Effector memory CD4-positive, alpha-beta T cell (primary cell): ENCODE results near the gene ATP8A2.

Experiments
- DNase-seq, 3 donors: peaks; one replicate each; pipeline ENCODE4 v3.0.0-alpha.2; 2020
- H3K27ac ChIP-seq: 2 replicates; pipeline ENCODE4 v1.7.0; 2013; ENCODE audit warnings: mild to moderate bottlenecking, low read length, moderate library complexity; ENCODE audit not compliant: insufficient read depth, poor library complexity, severe bottlenecking
- H3K27me3 ChIP-seq: replicated peaks from 2 replicates; pipeline ENCODE4 v1.7.0; 2013; ENCODE audit warnings: mild to moderate bottlenecking, low read length; ENCODE audit not compliant: insufficient read depth, control insufficient read depth, poor library complexity, severe bottlenecking
- H3K36me3 ChIP-seq: 2 replicates; pipeline ENCODE4 v1.7.0; 2013; ENCODE audit warnings: mild to moderate bottlenecking, low read length, moderate library complexity; ENCODE audit not compliant: control insufficient read depth, insufficient read depth
- H3K4me1 ChIP-seq: 2 replicates; pipeline ENCODE4 v1.7.0; 2013; ENCODE audit warnings: low read length, mild to moderate bottlenecking; ENCODE audit not compliant: control insufficient read depth, insufficient read depth, poor library complexity, severe bottlenecking
- H3K4me3 ChIP-seq: 2 replicates; pipeline ENCODE4 v1.7.0; 2013; ENCODE audit warnings: low read length, low read depth, mild to moderate bottlenecking; ENCODE audit not compliant: insufficient read depth, poor library complexity, severe bottlenecking
- H3K9me3 ChIP-seq: 2 replicates; pipeline ENCODE4 v1.7.0; 2013; ENCODE audit warnings: mild to moderate bottlenecking, low read length, moderate library complexity; ENCODE audit not compliant: control insufficient read depth

Gene ATP8A2

GRCh38 chr13:25668345-25668744 is 296.6 kb downstream of the ATP8A2 start:
- H3K9me3 ChIP-seq: no peaks in the 10 kb centered on the region
- no peak for DNase-seq
- no peak overlapping the region for H3K4me3 ChIP-seq
- no peaks in the 10 kb centered on the region for H3K27me3 ChIP-seq
- H3K27ac ChIP-seq: no peak overlapping the region
- H3K36me3 ChIP-seq: no peaks in the 10 kb centered on the region
- H3K4me1 ChIP-seq: no peaks in the 10 kb centered on the region

- no peak for DNase-seq
- no peaks in the 10 kb centered on the region for H3K27me3 ChIP-seq
Observed at GRCh38 chr13:25673711-25674110, 301.9 kb downstream of the ATP8A2 start.

GRCh38 chr13:25674371-25674770 is 302.6 kb downstream of the ATP8A2 start:
- Histone ChIP-seq H3K27ac (no peak overlapping the region), H3K9me3 (no peaks in the 10 kb centered on the region), H3K27me3 (no peaks in the 10 kb centered on the region), H3K4me1 (no peaks in the 10 kb centered on the region), H3K36me3 (no peaks in the 10 kb centered on the region), H3K4me3 (no peak overlapping the region)
- no peak for DNase-seq

More at GRCh38 chr13:25673711-25674110, 301.9 kb downstream of the ATP8A2 start:
- H3K9me3 ChIP-seq: no peaks in the 10 kb centered on the region
- H3K4me1 ChIP-seq: no peaks in the 10 kb centered on the region
- H3K4me3 ChIP-seq: no peak overlapping the region
- H3K27ac ChIP-seq: no peak overlapping the region
- H3K36me3 ChIP-seq: no peaks in the 10 kb centered on the region

- no peaks in the 10 kb centered on the region for H3K27me3 ChIP-seq
- no peaks in the 10 kb centered on the region for H3K36me3 ChIP-seq
- H3K4me1 ChIP-seq: no peaks in the 10 kb centered on the region
- H3K27ac ChIP-seq: no peak overlapping the region
- H3K4me3 ChIP-seq: no peak overlapping the region
- DNase-seq: no peak
- no peaks in the 10 kb centered on the region for H3K9me3 ChIP-seq
Observed at GRCh38 chr13:25675060-25675459, 303.3 kb downstream of the ATP8A2 start.

GRCh38 chr13:25677956-25678355 is 306.2 kb downstream of the ATP8A2 start:
- no peaks in the 10 kb centered on the region for H3K36me3 ChIP-seq
- H3K27ac ChIP-seq: no peak overlapping the region
- no peak for DNase-seq
- no peaks in the 10 kb centered on the region for H3K9me3 ChIP-seq
- no peaks in the 10 kb centered on the region for H3K4me1 ChIP-seq
- no peak overlapping the region for H3K4me3 ChIP-seq
- H3K27me3 ChIP-seq: no peaks in the 10 kb centered on the region

GRCh38 chr13:25678398-25678797 is 306.6 kb downstream of the ATP8A2 start:
- H3K27ac ChIP-seq: no peak overlapping the region
- no peak overlapping the region for H3K4me3 ChIP-seq
- no peaks in the 10 kb centered on the region for H3K4me1 ChIP-seq
- H3K9me3 ChIP-seq: no peaks in the 10 kb centered on the region
- DNase-seq: no peak
- no peaks in the 10 kb centered on the region for H3K36me3 ChIP-seq
- H3K27me3 ChIP-seq: no peaks in the 10 kb centered on the region

GRCh38 chr13:25679159-25679558 is 307.4 kb downstream of the ATP8A2 start:
- DNase-seq: no peak
- Histone ChIP-seq H3K4me1 (no peaks in the 10 kb centered on the region), H3K36me3 (no peaks in the 10 kb centered on the region), H3K27ac (no peak overlapping the region), H3K27me3 (no peaks in the 10 kb centered on the region), H3K4me3 (no peak overlapping the region), H3K9me3 (no peaks in the 10 kb centered on the region)

GRCh38 chr13:25679936-25680335 is 308.2 kb downstream of the ATP8A2 start:
- Histone ChIP-seq H3K27me3 (no peaks in the 10 kb centered on the region), H3K4me3 (no peak overlapping the region), H3K4me1 (no peaks in the 10 kb centered on the region), H3K27ac (no peak overlapping the region), H3K36me3 (no peaks in the 10 kb centered on the region), H3K9me3 (no peaks in the 10 kb centered on the region)
- no peak for DNase-seq

GRCh38 chr13:25682276-25682675 is 310.5 kb downstream of the ATP8A2 start:
- Histone ChIP-seq H3K27me3 (no peaks in the 10 kb centered on the region), H3K4me1 (no peaks in the 10 kb centered on the region), H3K4me3 (no peak overlapping the region), H3K9me3 (no peaks in the 10 kb centered on the region), H3K27ac (no peak overlapping the region), H3K36me3 (no peaks in the 10 kb centered on the region)
- no peak for DNase-seq

- DNase-seq: no peak
- Histone ChIP-seq H3K27ac (no peak overlapping the region), H3K4me3 (no peak overlapping the region), H3K9me3 (no peaks in the 10 kb centered on the region), H3K4me1 (no peaks in the 10 kb centered on the region), H3K27me3 (no peaks in the 10 kb centered on the region), H3K36me3 (no peaks in the 10 kb centered on the region)
Observed at GRCh38 chr13:25683056-25683455, 311.3 kb downstream of the ATP8A2 start.
